GM18502 (cell line): Measurements from ENCODE around the gene MACROD2.

Experiments used
- ATAC-seq: cut with Tn5 transposase; IDR thresholded peaks from one replicate; pipeline ENCODE4 v1.9.1; 2021; ENCODE audit warnings: mild to moderate bottlenecking; ENCODE audit not compliant: unreplicated experiment, poor library complexity

Gene MACROD2

GRCh38 chr20:14384416-14385175 is 389.3 kb downstream of the MACROD2 start:
- no peak for ATAC-seq

- no peak for ATAC-seq
Observed at GRCh38 chr20:14385176-14385740, 389.9 kb downstream of the MACROD2 start.

- ATAC-seq = no peak
Observed at GRCh38 chr20:14386726-14387125, 391.4 kb downstream of the MACROD2 start.

GRCh38 chr20:14401479-14402138 is 406.3 kb downstream of the MACROD2 start:
- ATAC-seq = no peak

GRCh38 chr20:14404515-14404914 is 409.2 kb downstream of the MACROD2 start:
- no peak for ATAC-seq

- no peak for ATAC-seq
Observed at GRCh38 chr20:14406495-14406894, 411.2 kb downstream of the MACROD2 start.

GRCh38 chr20:14407336-14407735 is 412.0 kb downstream of the MACROD2 start:
- ATAC-seq = no peak

GRCh38 chr20:14410869-14411555 is 415.7 kb downstream of the MACROD2 start:
- ATAC-seq = no peak

GRCh38 chr20:14412065-14412681 is 416.9 kb downstream of the MACROD2 start:
- ATAC-seq = no peak

- ATAC-seq = no peak
Observed at GRCh38 chr20:14413835-14414234, 418.5 kb downstream of the MACROD2 start.

- no peak for ATAC-seq
Observed at GRCh38 chr20:14414560-14414959, 419.2 kb downstream of the MACROD2 start.

- ATAC-seq = no peak
Observed at GRCh38 chr20:14415467-14415866, 420.2 kb downstream of the MACROD2 start.

GRCh38 chr20:14418376-14418775 is 423.1 kb downstream of the MACROD2 start:
- ATAC-seq = no peak

- ATAC-seq = no peak
Observed at GRCh38 chr20:14422892-14423291, 427.6 kb downstream of the MACROD2 start.

- ATAC-seq = no peak
Observed at GRCh38 chr20:14431568-14431967, 436.3 kb downstream of the MACROD2 start.

GRCh38 chr20:14432085-14432484 is 436.8 kb downstream of the MACROD2 start:
- no peak for ATAC-seq

- ATAC-seq = no peak
Observed at GRCh38 chr20:14432597-14432996, 437.3 kb downstream of the MACROD2 start.

- no peak for ATAC-seq
Observed at GRCh38 chr20:14434384-14435136, 439.2 kb downstream of the MACROD2 start.

- no peak for ATAC-seq
Observed at GRCh38 chr20:14441201-14441600, 445.9 kb downstream of the MACROD2 start.

- no peak for ATAC-seq
Observed at GRCh38 chr20:14444106-14444505, 448.8 kb downstream of the MACROD2 start.
